ENCODE results near the gene DDO.

DNA sequence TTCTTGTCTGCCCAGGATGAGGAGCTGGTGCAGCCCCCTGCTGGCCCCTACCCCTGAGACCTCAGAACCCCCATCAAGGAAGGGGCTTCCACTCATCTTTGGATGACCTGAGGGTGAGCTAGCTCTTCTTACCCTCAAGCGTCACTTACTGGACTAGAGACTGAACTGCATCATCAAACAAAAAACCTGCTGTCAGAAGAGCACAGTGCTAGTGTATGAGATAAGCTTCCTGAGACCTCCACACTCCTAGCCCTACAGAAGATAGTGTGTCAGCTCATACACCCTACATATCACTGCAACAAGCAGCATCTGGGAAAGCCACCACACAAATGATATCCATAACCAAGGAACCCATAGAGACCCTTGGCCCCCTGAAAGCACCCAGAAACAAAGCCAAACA lies 46.0 kb upstream of the DDO start:
- TF ChIP-seq, protein P1, sequence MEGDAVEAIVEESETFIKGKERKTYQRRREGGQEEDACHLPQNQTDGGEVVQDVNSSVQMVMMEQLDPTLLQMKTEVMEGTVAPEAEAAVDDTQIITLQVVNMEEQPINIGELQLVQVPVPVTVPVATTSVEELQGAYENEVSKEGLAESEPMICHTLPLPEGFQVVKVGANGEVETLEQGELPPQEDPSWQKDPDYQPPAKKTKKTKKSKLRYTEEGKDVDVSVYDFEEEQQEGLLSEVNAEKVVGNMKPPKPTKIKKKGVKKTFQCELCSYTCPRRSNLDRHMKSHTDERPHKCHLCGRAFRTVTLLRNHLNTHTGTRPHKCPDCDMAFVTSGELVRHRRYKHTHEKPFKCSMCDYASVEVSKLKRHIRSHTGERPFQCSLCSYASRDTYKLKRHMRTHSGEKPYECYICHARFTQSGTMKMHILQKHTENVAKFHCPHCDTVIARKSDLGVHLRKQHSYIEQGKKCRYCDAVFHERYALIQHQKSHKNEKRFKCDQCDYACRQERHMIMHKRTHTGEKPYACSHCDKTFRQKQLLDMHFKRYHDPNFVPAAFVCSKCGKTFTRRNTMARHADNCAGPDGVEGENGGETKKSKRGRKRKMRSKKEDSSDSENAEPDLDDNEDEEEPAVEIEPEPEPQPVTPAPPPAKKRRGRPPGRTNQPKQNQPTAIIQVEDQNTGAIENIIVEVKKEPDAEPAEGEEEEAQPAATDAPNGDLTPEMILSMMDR (IDR thresholded peaks at IDR 0.05; ENCODE audit: extremely low read depth in 1 of 2, insufficient read depth in 1 of 2, low read depth in 1 of 2, low read length in 2 of 2): no peak
- TF ChIP-seq EZH2 (IDR thresholded peaks at IDR 0.05; ENCODE audit: borderline replicate concordance, low read depth, low read length, severe bottlenecking): no peak
- no peak for TF ChIP-seq POLR2A (IDR thresholded peaks at IDR 0.05; ENCODE audit: low read depth, low read length)
- TF ChIP-seq POLR2AphosphoS5 (IDR thresholded peaks at IDR 0.05; ENCODE audit: insufficient read depth, low read depth, low read length): no peak
- no peak for TF ChIP-seq JUN (IDR thresholded peaks at IDR 0.05; ENCODE audit: borderline replicate concordance, insufficient read depth, insufficient read length, low read depth)
- TF ChIP-seq MYC (IDR thresholded peaks at IDR 0.05; ENCODE audit: low read depth, low read length): no peak
- TF ChIP-seq, protein P2, sequence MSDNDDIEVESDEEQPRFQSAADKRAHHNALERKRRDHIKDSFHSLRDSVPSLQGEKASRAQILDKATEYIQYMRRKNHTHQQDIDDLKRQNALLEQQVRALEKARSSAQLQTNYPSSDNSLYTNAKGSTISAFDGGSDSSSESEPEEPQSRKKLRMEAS (IDR thresholded peaks at IDR 0.05; ENCODE audit: insufficient read depth, insufficient read length): no peak
